IMR-90 (cell line): ENCODE measurements around the gene BYSL. TPM values are rescaled to one million over a fixed set of nuclear protein-coding genes. Genes with fewer than 3 reads are reported as not detected.

ENCODE experiments used
- ATAC-seq: fragments of 200-7000 bp; cut with Tn5 transposase; 2 replicates; pipeline ENCODE4 v1.9.1; 2020; ENCODE audit warnings: low read depth, mild to moderate bottlenecking, moderate library complexity
- BruUV-seq: library from RNA; stranded (reverse); fragments of 400-500 nt; replicated peaks from 2 replicates; lab custom pipeline; 2021; lab: Mats Ljungman, UMichigan
- CTCF ChIA-PET: fragments of 300-600 bp; formaldehyde crosslinking; extraction: SDS; loops from one replicate; lab custom pipeline; 2021; ENCODE audit warnings: antibody characterized with exemption; lab: Yijun Ruan, JAX
- POLR2A ChIA-PET: fragments of 300-600 bp; sonication (Branson Sonifier 250); formaldehyde crosslinking; loops from one replicate; lab custom pipeline; 2022; ENCODE audit warnings: antibody characterized with exemption; ENCODE audit not compliant: unreplicated experiment; lab: Charles Lee
- DNase-seq: peaks from one replicate; pipeline ENCODE4 v3.0.0; 2013
- H2AFZ ChIP-seq: replicated peaks from 2 replicates; pipeline ENCODE3; 2013; ENCODE audit warnings: low read length, mild to moderate bottlenecking; ENCODE audit not compliant: poor library complexity
- H2AK5ac ChIP-seq: 2 replicates; pipeline ENCODE4 v1.6.1; 2013; ENCODE audit warnings: low read depth, low read length, inconsistent platforms
- H2AK9ac ChIP-seq: replicated peaks from 2 replicates; pipeline ENCODE3; 2013; ENCODE audit warnings: mild to moderate bottlenecking, low read depth, low read length, moderate library complexity; ENCODE audit not compliant: poor library complexity
- H2BK120ac ChIP-seq: 2 replicates; pipeline ENCODE4 v1.6.1; 2013; ENCODE audit warnings: low read depth, low read length, inconsistent platforms
- H2BK15ac ChIP-seq: 3 replicates; pipeline ENCODE4 v1.6.1; 2013; ENCODE audit warnings: low read depth, low read length, inconsistent platforms
- H2BK20ac ChIP-seq: 2 replicates; pipeline ENCODE4 v1.6.1; 2013; ENCODE audit warnings: low read depth, mild to moderate bottlenecking, inconsistent platforms, low read length, moderate library complexity
- H2BK5ac ChIP-seq: 2 replicates; pipeline ENCODE4 v1.6.1; 2013; ENCODE audit warnings: mild to moderate bottlenecking, low read depth, low read length, inconsistent platforms; ENCODE audit not compliant: poor library complexity, severe bottlenecking
- H3K14ac ChIP-seq: replicated peaks from 2 replicates; pipeline ENCODE4 v1.6.1; 2013; ENCODE audit warnings: low read depth, low read length, inconsistent platforms
- H3K18ac ChIP-seq: 2 replicates; pipeline ENCODE4 v1.6.1; 2013; ENCODE audit warnings: low read depth, low read length, control low read depth
- H3K23ac ChIP-seq: 2 replicates; pipeline ENCODE4 v1.6.1; 2013; ENCODE audit warnings: low read depth, low read length, inconsistent platforms
- H3K27ac ChIP-seq: 2 replicates; pipeline ENCODE4 v1.5.1; 2013; ENCODE audit warnings: mild to moderate bottlenecking, control low read depth, low read length; ENCODE audit not compliant: insufficient read depth
- H3K27me3 ChIP-seq: 2 replicates; pipeline ENCODE4 v1.6.1; 2013; ENCODE audit warnings: low read length; ENCODE audit not compliant: control insufficient read depth, insufficient read depth
- H3K36me3 ChIP-seq: 2 replicates; pipeline ENCODE4 v1.6.1; 2013; ENCODE audit warnings: low read length, mixed read lengths; ENCODE audit not compliant: control insufficient read depth, insufficient read depth
- H3K4ac ChIP-seq: 2 replicates; pipeline ENCODE4 v1.6.1; 2013; ENCODE audit warnings: low read depth, low read length, inconsistent platforms
- H3K4me1 ChIP-seq: 2 replicates; pipeline ENCODE4 v1.6.1; 2013; ENCODE audit warnings: low read length, mixed read lengths; ENCODE audit not compliant: control insufficient read depth, insufficient read depth
- H3K4me2 ChIP-seq: 2 replicates; pipeline ENCODE4 v1.6.1; 2013; ENCODE audit warnings: low read depth, mild to moderate bottlenecking, control low read depth, low read length, moderate library complexity
- H3K4me3 ChIP-seq: 2 replicates; pipeline ENCODE4 v1.5.1; 2013; ENCODE audit warnings: low read depth, mild to moderate bottlenecking, control low read depth, low read length, moderate library complexity; ENCODE audit not compliant: insufficient read depth
- H3K56ac ChIP-seq: 2 replicates; pipeline ENCODE4 v1.6.1; 2013; ENCODE audit warnings: low read length, inconsistent platforms; ENCODE audit not compliant: insufficient read depth; ENCODE audit errors: extremely low read depth
- H3K79me1 ChIP-seq, 2 experiments: 2 replicates each; pipeline ENCODE4 v1.6.1; 2013; ENCODE audit warnings: low read length in 2 of 2, inconsistent platforms in 1 of 2, low read depth in 1 of 2
- H3K9ac ChIP-seq: 2 replicates; pipeline ENCODE4 v1.6.1; 2013; ENCODE audit warnings: low read depth, low read length, control low read depth
- H3K9me1 ChIP-seq: 2 replicates; pipeline ENCODE4 v1.6.1; 2013; ENCODE audit warnings: low read length, inconsistent platforms; ENCODE audit not compliant: insufficient read depth
- H3K9me3 ChIP-seq: 2 replicates; pipeline ENCODE4 v1.6.1; 2013; ENCODE audit warnings: low read length; ENCODE audit not compliant: control insufficient read depth, insufficient read depth
- H4K20me1 ChIP-seq: 2 replicates; pipeline ENCODE4 v1.6.1; 2013; ENCODE audit warnings: low read length, inconsistent platforms; ENCODE audit not compliant: insufficient read depth
- H4K5ac ChIP-seq: 2 replicates; pipeline ENCODE4 v1.6.1; 2013; ENCODE audit warnings: mild to moderate bottlenecking, low read depth, low read length, control low read depth
- H4K8ac ChIP-seq, 2 experiments: 2 replicates each; pipeline ENCODE4 v1.6.1; 2013; ENCODE audit warnings: low read depth in 2 of 2, low read length in 2 of 2, control low read depth in 1 of 2, inconsistent platforms in 1 of 2
- H4K91ac ChIP-seq: 2 replicates; pipeline ENCODE4 v1.6.1; 2013; ENCODE audit warnings: low read depth, low read length, inconsistent platforms; ENCODE audit not compliant: insufficient read depth
- CEBPB ChIP-seq: IDR thresholded peaks from 2 replicates; pipeline ENCODE4 v1.6.1; 2012; ENCODE audit warnings: low read depth, low read length, improper control_type of control experiment
- CHD1 ChIP-seq: IDR thresholded peaks from 2 replicates; pipeline ENCODE4 v1.6.1; 2012; ENCODE audit warnings: low read depth, low read length, improper control_type of control experiment
- ELK1 ChIP-seq: fragments of 150-350 bp; IDR thresholded peaks from 2 replicates; pipeline ENCODE4 v1.6.1; 2016; ENCODE audit warnings: low read depth, mild to moderate bottlenecking, low read length, moderate library complexity, borderline replicate concordance
- MAFK ChIP-seq: IDR thresholded peaks from 2 replicates; pipeline ENCODE4 v1.6.1; 2012; ENCODE audit warnings: low read depth, low read length, improper control_type of control experiment
- MXI1 ChIP-seq: IDR thresholded peaks from 2 replicates; pipeline ENCODE4 v1.6.1; 2012; ENCODE audit warnings: low read depth, mild to moderate bottlenecking, low read length, moderate library complexity, borderline replicate concordance
- NFE2L2 ChIP-seq: fragments of 150-350 bp; IDR thresholded peaks from 2 replicates; pipeline ENCODE4 v1.6.1; 2016; ENCODE audit warnings: low read depth, mild to moderate bottlenecking, low read length
- POLR2A ChIP-seq: IDR thresholded peaks from 2 replicates; pipeline ENCODE4 v1.6.1; 2012; ENCODE audit warnings: mild to moderate bottlenecking, low read depth, low read length
- RAD21 ChIP-seq: IDR thresholded peaks from 2 replicates; pipeline ENCODE4 v1.6.1; 2012; ENCODE audit warnings: low read length, improper control_type of control experiment
- RCOR1 ChIP-seq: IDR thresholded peaks from 2 replicates; pipeline ENCODE4 v1.6.1; 2012; ENCODE audit warnings: mild to moderate bottlenecking, low read length, improper control_type of control experiment; ENCODE audit not compliant: insufficient replicate concordance
- RFX5 ChIP-seq: IDR thresholded peaks from 2 replicates; pipeline ENCODE4 v1.8.0; 2012; ENCODE audit warnings: low read depth, mild to moderate bottlenecking, low read length, moderate library complexity
- SMC3 ChIP-seq: fragments of 150-350 bp; IDR thresholded peaks from 2 replicates; pipeline ENCODE4 v1.6.1; 2016; ENCODE audit warnings: low read depth, mild to moderate bottlenecking, antibody characterized with exemption, low read length, moderate library complexity
- WGBS, 2 experiments: methylation state at CpG; one replicate each; pipeline versions ENCODE4 v1.1.5 to v1.1.7; 2013; ENCODE audit warnings: missing lambda C conversion rate in 2 of 2; ENCODE audit not compliant: insufficient read length in 1 of 2; ENCODE audit errors: extremely low coverage in 2 of 2; 5-methylcytosine and 5-hydroxymethylcytosine counted together
- dilution Hi-C: fragments of 300-500 bp; cut with HindIII; formaldehyde crosslinking; loops from one replicate; pipeline ENCODE4 v1.14.3; 2018; ENCODE audit warnings: low sequenced_read_pairs; ENCODE audit not compliant: unreplicated experiment
- in situ Hi-C: fragments of 300-500 bp; cut with MboI; formaldehyde crosslinking; loops from 3 replicates; pipeline ENCODE4 v1.14.3; 2019; ENCODE audit warnings: low sequenced_read_pairs, inconsistent platforms, mixed read lengths
- intact Hi-C: fragments of 100-400 bp; cut with micrococcal nuclease; formaldehyde crosslinking; loops from 2 replicates; pipeline ENCODE4 v1.10.0; 2022
- polyA plus RNA-seq, 3 experiments: library from polyadenylated mRNA; depleted of rRNA; stranded (reverse); fragments of >200 nt; gene quantifications; 2 replicates each; pipeline ENCODE4 v1.2.3, GENCODE V29; 2012; ENCODE audit warnings: low replicate concordance in 1 of 3
- total RNA-seq: library from RNA; depleted of rRNA; stranded (reverse); fragments of >200 nt; gene quantifications from 2 replicates; pipeline ENCODE4 v1.2.3, GENCODE V29; 2012
- TF ChIP-seq, protein P1 (sequence below): conservative IDR thresholded peaks from 2 replicates; pipeline ENCODE4 v1.5.1; 2012; ENCODE audit warnings: mild to moderate bottlenecking, low read depth, low read length, improper control_type of control experiment

BYSL gene
- total and polyA plus RNA-seq, 2 of the 4 experiments (the other 2 are of a cell fraction), result 26.7 to 36.3 TPM

GRCh38 chr6:41964201-41964887 lies 43.0 kb downstream of the BYSL start:
- H3K23ac ChIP-seq, result no peak overlapping the region
- ChIA-PET POLR2A (no interaction called here), CTCF (no interaction called here)
- DNase-seq (no peak), ATAC-seq (no peak)
- H4K20me1 ChIP-seq, result no peaks in the 10 kb centered on the region
- H2BK20ac ChIP-seq, result peak overlapping the region; percentile 58
- peak overlapping the region; percentile 82; the same call in 2 of the 3 replicates for H2BK15ac ChIP-seq
- no peak overlapping the region for H3K27ac ChIP-seq
- intact Hi-C loops (loop anchor here (5.0 kb wide), 1 partner anchor 33 kb away; no protein-coding TSS in a partner anchor), dilution Hi-C loops (no loop called here), in situ Hi-C loops (no loop called here)
- no peak overlapping the region for H3K4me2 ChIP-seq
- TF ChIP-seq ELK1 (no peak), SMC3 (no peak), MXI1 (no peak), RAD21 (no peak), RFX5 (no peak), POLR2A (no peak), CEBPB (no peak), MAFK (no peak), NFE2L2 (no peak), CHD1 (no peak), RCOR1 (no peak)
- TF ChIP-seq, protein P1, sequence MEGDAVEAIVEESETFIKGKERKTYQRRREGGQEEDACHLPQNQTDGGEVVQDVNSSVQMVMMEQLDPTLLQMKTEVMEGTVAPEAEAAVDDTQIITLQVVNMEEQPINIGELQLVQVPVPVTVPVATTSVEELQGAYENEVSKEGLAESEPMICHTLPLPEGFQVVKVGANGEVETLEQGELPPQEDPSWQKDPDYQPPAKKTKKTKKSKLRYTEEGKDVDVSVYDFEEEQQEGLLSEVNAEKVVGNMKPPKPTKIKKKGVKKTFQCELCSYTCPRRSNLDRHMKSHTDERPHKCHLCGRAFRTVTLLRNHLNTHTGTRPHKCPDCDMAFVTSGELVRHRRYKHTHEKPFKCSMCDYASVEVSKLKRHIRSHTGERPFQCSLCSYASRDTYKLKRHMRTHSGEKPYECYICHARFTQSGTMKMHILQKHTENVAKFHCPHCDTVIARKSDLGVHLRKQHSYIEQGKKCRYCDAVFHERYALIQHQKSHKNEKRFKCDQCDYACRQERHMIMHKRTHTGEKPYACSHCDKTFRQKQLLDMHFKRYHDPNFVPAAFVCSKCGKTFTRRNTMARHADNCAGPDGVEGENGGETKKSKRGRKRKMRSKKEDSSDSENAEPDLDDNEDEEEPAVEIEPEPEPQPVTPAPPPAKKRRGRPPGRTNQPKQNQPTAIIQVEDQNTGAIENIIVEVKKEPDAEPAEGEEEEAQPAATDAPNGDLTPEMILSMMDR, result no peak
- H3K9me3 ChIP-seq, result no peaks in the 10 kb centered on the region
- no peak overlapping the region for H3K4me3 ChIP-seq
- H3K4me1 ChIP-seq, result peaks cover 10% of the 10 kb centered on the region
- H2BK5ac ChIP-seq, result peak overlapping the region; percentile 84
- WGBS, 2 experiments, result 40% methylated on average over 1 of the region's 2 CpGs; no CpG with 5 or more reads in 1 of the 2 experiments
- H2AK9ac ChIP-seq, result no peak overlapping the region
- no peak overlapping the region for H3K56ac ChIP-seq
- H4K91ac ChIP-seq, result peak overlapping the region; percentile 66; the same call in 1 of the 2 replicates
- H3K14ac ChIP-seq, result peak overlapping the region; percentile 55
- H3K4ac ChIP-seq, result peak overlapping the region; percentile 75
- H2AK5ac ChIP-seq, result peak overlapping the region; percentile 95
- H4K5ac ChIP-seq, result no peak overlapping the region
- H3K18ac ChIP-seq, result no peak overlapping the region
- H3K36me3 ChIP-seq, result no peaks in the 10 kb centered on the region
- peaks cover 23% of the 10 kb centered on the region for H3K9me1 ChIP-seq
- no peak overlapping the region for H2AFZ ChIP-seq
- no TSS peak for BruUV-seq
- H3K9ac ChIP-seq, result no peak overlapping the region
- no peaks in the 10 kb centered on the region for H3K27me3 ChIP-seq
- H4K8ac ChIP-seq, result peak overlapping the region in 1 of 2 experiments; percentile 46; a peak in 1 of 4 replicates
- H3K79me1 ChIP-seq, result no peaks in the 10 kb centered on the region
- H2BK120ac ChIP-seq, result peak overlapping the region; percentile 72
